SKM-1 (cell line): Measurements from ENCODE around the gene NOL4L.

ENCODE experiments used
- DNase-seq: peaks from one replicate; lab custom pipeline; 2025; ENCODE audit not compliant: unreplicated experiment; lab: John Stamatoyannopoulos, UW

The NOL4L gene, protein sequence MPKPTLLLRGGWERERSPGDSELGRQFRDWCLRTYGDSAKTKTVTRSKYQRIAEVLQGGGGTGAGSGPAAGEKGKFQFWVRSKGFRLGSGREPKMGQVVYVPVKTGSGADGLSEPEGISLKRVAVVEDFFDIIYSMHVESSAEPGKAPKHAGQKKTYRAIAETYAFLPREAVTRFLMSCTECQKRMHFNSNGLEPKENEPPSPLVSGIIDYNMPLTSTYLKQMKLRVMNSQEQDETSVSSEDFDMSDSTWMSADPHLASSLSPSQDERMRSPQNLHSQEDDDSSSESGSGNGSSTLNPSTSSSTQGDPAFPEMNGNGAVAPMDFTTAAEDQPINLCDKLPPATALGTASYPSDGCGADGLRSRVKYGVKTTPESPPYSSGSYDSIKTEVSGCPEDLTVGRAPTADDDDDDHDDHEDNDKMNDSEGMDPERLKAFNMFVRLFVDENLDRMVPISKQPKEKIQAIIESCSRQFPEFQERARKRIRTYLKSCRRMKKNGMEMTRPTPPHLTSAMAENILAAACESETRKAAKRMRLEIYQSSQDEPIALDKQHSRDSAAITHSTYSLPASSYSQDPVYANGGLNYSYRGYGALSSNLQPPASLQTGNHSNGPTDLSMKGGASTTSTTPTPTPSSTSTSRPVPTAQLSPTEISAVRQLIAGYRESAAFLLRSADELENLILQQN

DNA sequence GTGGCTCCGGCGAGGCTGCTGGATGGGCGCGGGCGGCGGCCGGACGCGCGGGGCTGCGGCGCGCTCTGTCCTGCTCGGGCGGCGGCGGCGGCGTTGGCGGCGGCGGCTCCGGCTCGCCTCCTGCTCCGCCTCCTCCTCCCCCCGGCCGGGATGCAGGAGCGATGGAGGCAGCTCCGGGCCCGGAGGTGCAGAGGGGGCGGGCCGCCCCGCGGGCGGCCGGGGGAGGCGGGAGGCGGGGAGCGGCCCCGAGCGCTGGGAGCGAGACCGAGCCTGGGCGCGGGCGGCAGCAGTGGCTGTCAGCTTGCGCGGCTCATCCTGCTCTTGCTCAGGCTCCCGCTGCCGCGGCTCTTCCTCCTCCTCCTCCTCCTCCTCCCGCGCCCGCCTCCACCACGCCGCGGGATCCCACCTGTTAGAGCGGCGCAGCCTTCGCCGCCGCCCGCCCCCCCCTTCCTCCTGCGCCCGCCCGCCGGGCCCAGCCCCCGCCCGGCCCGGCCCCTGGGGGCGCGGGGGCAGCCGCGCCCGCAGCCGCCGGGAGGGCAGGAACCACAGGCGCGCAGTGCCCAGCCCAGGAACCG, at the start of gene NOL4L:
Gene NOL4L, minus strand, starts transcription at position 323 of the 575 bp plus-strand sequence. CDS start 443 bp downstream, outside the sequence.
- no peak for DNase-seq

DNA sequence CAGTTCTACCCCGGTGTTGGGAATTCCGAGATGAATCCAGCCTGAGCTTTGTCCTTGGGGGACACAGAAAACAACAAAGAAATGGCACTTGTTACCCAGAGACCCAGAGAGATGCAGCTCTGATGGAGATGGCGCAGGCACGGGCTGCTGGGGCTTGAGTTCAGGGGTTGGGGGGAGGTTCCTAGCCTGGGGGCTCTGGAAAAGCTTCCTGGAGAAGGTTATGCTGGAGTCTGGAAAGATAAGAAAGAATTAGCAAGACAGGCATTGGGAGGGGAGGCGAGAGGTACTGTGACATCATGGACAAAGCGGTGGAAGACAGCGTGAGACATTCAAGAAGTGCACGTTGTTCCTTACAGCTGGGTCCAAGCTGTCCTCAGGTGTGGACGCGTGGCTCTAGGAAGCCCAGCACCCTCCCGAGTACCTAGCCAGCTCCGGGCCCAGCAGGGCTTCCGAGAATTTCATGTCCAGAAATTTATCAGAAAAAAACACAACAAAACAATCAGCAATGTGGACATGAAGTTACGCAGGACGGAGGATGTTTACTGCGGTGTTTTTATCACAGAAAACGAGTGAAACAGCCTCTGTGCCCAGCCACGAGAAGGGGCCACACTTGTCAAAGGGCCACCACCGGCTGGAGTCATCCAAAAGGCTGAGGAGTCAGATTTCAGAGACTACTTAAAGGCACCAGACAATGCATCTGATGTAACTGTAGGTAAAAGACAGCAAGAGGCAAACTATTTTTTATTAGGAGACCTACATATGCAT, 49.1 kb upstream of the NOL4L start:
- DNase-seq = no peak

DNA sequence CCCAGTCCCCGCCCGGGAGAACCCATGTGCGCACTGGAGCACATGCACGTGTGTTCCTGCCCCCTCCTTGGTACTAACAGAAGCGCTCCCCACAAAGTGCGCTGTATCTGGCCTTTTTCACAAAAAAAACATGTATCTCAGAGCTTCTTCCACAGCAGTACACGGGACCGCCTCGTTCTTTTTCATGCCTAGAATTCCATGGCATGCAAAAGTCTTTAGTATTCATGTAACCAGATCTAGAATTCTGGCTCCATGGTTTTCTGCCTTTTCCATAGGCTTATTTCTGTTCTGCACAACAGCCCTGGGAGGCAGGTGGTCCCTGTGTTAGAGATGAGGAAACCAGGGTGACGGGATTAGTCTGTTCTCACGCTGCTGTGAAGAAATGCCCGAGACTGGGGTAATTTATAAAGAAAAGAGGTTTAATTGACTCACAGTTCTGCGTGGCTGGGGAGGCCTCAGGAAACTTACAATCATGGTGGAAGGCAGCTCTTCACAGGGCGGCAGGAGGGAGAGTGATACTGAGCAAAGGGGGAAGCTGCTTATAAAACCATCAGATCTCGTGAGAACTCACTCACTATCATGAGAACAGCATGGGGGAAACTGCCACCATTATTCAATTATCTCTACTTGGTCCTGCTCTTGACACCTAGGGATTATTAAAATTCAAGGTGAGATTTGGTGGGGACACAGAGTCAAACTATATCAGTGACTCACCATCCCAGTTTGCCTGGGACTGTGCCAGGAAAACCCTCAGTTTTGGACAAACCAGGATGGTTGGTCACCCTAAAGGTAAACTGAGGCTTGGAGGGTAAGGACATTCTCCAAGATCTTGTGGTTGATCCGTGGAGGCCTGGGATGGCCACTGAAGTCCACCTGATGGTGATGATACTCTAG, 47.6 kb upstream of the NOL4L start:
- no peak for DNase-seq

DNA sequence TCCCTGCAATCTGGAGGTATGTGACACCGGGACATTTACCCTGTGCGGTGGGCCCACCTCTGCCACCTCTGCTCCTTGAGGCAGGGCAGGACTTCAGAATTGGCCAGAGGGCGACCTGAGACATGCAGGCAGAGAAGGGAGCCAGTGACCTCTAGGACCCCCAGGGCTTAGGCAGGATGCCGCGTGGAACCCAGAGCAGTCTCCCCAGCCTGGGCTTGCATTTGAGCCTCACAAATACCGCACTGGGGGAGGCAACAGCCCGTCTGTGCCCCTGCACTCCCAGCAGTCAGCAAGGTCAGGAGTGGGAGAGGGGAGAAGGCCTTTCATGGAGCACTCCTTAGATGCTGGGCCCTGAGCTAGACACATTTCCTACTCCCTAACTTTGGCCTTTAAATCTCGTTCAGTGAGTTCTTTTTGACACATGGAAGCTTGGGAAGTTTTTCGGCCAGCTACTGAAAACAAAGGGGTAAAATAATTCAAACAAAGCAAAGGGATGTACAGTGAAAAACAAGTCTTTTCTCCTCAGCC, 46.9 kb upstream of the NOL4L start:
- DNase-seq = no peak

DNA sequence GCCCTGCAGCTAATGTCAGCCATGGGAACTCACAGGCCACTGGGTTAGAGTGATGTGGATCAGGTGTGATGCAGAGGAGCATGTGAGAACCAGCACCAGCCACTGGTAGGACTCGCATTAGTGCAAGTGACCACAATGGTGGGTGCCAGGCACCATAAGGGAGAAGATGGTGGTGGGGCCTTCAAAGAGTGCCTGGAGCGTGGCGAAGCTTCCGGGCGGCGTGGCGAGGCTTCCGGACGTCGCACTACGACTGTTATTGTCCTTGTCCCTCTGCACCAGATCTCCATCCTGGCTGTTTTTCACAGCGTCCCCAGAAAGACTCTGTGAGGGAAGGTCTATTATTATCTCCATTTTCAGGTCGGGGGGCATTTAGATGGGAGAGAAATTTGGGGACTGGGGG, 44.7 kb upstream of the NOL4L start:
- no peak for DNase-seq

DNA sequence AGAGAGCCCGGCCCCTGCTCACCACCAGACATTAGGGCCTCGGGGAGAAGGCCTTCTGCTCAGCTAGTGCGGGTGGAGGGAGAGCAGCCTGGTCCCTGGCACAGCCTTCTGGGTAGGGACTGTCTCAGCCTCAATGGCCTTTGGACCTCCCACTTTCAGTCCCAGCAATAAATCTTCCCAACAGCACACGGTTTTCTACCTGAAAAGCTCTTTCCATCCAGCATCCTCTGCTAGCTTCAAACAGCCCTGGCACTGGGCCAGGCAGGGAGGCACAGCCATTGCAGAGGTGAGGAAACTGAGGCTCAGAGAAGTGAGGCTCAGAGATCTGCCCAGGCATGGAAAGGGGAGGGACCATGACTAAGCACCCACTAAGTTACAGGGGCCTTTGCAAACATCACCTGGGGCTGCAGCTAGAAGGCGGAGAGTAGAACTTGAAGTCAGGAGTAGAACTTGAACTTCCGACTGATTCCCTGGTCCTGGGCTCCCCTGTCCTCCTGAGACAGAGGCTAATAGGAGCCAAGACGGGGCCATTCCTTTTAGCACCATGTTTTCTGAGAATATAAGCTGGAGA, 43.9 kb upstream of the NOL4L start:
- DNase-seq = no peak

DNA sequence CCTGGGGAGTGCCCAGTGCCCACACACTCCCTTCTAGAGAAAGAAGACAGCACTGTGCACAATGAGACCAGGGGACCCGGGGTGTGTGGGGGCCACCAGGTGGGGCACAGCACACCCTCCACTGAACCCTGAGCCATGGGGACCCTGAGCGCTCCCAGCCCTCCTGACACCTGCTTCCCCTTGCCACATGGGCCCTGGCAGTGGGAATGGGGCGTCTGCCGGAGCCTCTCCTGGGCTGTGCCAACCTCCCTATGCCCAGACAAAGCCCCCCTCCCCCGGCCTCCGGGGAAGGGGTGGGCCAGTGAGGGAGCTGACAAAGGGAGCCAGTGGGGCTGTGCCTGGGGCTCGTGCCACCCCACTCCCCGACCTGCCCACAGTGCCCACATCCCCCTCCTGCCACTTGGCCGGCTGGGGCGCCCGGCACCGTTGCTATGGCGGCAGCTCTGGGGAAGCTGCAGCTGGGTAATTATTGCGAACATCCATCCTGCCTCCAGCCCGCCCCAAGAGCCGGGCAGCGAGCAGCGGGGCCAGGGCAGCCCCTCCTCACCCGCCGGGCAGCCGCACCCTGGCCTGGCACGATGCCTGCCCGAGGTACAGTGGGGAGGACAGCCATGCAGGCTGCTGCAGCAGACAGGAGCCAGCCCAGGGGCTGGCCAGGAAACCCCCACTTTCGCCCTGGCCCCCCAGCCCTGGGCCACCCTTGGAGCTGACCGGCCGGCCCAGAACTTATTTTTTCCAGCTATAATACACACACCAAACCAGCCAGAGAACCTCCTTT, 41.9 kb upstream of the NOL4L start:
- no peak for DNase-seq

DNA sequence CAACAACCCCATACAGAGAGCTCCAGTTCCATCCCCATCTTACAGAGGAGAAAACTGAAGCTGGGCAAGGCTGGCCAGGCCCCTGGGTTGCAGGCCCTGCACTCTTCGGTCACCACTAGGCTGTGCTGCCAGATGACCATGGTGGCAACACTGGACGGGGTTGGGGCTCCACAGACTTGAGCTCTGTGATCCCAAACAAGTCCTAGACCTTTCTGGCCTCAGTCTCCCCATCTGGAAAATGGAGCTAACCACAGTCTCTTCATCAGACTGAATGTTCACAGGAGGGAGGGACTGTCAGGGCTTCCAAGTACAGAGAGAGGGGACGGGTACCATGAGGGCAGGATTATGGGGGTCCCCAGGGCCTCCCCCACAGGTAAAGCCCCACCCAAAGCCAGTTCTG, 41.3 kb upstream of the NOL4L start:
- no peak for DNase-seq

DNA sequence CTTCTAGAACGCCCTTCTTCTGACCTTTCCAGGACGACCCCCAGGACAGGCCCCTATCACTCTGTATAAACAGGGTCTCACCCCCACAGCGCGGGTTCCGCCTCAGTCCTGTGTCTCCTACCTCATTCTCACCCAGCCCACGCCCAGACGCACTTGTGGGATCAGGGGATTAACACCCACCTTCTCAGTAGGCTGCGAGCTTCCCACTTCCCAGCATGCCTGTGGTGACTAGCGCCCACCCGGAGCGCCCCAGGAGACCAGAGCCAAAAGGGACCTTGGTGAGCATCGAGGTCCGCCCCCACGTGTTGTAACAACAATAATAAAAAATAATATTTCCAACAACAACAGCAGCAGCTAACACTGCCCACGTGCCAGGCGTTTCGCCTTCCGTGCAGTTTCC, 40.9 kb upstream of the NOL4L start:
- no peak for DNase-seq

DNA sequence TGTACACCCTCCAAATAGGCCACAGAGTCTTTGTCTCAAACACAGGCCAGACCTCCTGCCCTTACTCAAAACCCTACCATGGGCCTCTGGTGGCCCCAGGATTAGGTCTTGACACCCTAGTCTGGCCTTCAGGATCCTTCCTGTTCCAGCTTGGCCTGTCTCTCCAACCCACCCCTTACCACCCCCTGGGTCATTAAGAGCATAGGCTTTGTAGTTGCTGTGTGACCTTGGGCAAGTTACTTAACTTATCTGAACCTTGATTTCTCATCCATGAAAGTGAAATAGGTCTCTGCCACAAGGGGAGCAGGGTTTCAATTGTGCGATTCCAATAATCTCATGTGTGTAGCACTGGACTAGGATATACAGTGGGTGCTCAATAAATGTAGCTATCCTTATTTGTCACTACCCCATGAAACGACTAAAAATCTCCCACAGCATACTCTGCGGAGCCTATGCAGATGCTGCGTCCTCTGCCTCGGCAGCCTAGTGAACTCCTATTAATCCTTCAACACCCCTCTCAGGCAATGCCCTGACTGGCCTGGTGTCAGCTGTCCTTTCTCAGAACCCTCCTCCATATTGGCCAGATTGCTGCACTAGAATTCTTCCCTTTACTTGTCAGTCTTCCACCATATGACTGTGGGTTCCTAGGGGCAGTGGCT, 39.7 kb upstream of the NOL4L start:
- no peak for DNase-seq

DNA sequence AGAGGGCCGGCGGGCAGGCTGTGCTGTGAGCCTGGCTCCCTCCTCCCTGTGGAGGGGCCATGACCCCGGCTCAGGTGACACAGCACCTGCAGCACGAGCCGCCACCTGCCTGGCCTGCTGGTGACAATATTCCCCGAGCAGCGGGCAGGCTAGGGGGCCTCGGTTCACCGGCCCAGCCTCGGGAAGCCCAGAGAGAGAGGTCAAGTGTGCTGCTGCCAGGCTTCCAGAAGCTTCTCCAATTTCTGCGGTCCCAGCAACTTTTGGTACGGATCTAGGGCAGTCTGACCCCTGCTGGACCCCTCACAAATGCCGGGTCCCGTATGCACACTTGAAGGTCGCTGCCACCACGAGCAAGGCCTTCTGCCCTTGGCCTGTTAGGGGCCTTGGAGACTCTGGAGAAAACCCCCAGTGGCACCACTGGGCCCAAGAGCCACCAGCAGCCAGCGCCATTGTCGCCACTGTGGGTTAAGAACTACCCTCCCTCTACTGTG, 38.6 kb upstream of the NOL4L start:
- no peak for DNase-seq

DNA sequence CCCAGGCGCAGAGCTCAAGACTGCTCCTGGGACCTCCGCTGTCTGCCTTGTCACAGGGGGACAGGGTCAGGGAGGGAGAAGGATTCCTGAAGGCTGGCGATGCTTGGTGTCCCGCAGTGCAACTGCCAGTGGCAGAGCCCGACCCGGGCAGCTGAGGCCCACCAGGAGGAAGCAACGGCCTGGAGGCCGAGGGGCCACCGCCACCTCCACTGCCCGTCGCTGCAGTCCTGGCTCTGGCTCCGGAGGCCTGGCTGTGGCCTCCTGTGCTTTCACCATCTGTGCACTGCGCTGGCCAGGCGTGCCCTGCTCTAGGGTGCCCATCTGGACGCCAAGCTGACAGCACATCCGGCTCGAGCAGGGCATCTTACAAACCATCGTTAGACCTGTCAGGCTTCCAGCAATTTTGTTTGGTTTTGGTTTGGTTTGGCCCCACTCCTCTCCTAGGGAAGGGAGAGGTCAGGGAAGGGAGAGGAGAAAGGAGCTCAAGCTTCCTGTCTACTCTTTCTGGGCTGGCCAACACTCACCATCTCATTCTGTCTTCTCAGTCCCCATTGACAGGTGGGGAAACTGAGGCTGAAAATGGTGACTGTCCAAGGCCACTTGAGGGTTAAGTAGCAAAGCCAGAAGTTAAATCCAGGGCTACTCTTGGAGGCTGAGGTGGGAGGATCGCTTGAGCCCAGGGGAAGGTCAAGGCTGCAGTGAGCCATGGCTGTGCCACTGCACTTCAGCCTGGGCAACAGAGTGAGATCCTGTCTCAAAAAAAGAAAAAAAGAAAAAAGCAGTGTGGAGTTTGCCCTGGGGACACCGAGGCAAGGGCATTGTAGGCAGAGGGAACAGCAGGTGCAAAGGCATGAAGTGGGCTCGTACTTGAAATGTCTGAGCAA, 37.7 kb upstream of the NOL4L start:
- no peak for DNase-seq

DNA sequence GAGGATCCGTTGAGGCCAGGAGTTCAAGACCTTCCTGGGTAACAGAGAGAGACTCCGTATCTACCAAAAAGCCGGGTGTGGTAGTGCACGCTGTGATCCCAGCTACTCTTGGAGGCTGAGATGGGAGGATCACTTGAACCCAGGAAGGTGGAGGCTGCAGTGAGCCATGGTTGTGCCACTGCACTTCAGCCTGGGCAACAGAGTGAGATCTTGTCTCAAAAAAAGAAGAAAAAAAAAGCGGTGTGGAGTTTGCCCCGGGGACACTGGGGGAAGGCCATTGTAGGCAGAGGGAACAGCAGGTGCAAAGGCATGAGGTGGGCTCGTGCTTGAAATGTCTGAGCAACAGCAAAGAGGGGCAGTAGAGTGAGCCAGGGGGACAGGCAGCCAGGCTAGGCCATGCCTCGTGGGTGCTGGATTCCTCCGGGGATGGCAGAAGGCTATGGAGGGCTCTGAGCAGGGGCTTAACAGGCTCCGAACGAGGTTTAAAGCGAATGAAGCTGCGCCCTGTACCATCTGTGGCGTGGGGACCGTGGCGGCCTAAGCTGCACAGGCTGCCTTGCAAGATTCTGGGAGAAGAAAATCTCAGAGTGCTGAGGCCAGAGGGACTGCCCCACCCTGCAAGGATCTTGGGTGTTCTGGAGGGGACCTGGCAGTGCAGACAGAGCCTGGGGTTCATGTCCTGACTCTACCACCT, 36.9 kb upstream of the NOL4L start:
- no peak for DNase-seq

DNA sequence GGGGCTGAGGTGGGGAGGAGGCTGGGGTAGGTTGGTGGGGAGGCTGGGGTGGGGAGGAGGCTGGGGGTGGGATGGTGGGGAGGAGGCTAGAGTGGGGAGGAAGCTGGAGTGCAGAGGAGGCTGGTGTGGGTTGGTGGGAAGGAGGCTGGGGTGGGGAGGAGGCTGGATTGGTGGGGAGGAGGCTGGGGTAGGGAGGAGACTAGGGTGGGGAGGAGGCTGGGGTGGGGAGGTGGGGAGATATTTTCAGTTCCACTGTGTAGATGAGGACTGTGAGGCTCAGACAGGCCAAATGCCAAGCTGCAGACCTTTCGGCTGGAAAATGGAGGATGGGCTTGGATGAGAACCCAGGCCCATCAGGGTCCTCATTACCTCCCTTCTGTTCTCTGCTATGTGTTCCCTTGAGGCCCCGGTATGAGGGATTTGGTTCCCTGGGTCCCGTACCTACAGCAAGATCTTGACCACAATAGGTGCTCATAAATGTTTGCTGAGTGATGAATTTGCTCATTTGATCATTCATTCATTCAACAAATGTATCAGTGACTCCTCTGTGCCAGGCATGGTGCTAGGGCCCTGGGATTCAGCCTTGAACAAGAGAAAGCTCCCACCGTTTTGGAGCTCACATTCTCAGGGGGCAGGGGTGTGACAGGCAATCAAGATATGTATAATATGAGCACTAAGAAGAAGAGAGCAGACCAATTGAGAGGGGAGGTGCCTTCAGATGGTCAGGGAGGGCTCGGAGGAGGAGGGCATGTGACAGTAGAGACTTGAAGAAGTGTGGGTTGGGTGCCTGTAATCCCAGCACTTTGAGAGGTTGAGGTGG, 36.1 kb upstream of the NOL4L start:
- DNase-seq = no peak

DNA sequence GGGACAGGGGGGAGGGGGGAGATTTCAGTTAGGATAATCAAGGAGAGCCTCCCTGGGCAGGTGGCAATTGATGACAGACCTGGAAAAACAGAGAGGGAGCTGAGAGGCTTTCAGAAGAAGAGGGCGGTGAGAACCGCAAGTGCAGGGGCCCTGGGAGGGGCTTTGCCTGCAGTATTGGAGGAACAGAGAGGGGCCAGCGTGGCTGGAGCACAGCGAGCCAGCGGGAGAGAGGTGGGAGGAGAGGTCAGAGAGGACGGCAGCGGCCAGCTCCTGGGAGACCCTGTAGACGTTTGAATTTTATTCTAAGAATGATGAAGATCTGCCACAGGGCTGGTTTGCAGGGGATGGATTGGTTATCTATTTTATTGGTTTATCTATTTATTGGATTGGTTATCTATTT, 34.5 kb upstream of the NOL4L start:
- no peak for DNase-seq

DNA sequence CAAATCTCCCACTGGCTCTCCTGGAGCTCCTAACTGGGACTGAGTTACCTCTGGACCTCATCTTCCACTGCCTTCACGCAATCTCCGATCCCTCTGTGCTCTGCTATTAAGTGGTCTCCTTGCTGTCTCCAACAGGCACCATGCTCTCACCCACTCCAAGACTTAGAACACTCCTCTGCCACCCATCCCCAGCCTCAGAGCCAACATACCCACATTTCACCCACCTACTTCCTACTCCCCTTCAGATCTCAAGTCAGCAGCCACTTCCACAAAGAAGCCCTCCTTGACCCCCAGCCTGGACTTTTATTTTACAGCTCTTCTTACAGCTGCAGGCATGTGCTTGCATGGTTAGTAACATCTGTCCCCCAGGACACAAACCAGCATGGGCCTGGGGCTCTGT, 29.6 kb upstream of the NOL4L start:
- no peak for DNase-seq
